Gastrocnemius medialis (tissue), 4 donors: Measurements from ENCODE around the gene MAS1. TPM values are rescaled to one million over a fixed set of nuclear protein-coding genes. Genes with fewer than 3 reads are reported as not detected.
"Not testable (repeated sequence)": the region's sequence is repeated elsewhere in the genome, so short reads cannot be mapped to it uniquely, and the experiment has no call there.

Experiments
- ATAC-seq, 2 donors: fragments of 150-250 bp; one replicate each; pipeline ENCODE4 v1.9.1; 2016
- DNase-seq, 2 donors: peaks; one replicate each; pipeline ENCODE4 v3.0.0-alpha.2; 2019
- H3K27ac ChIP-seq, 4 donors: fragments of 200-600 bp; sonication (generic); 1 replicate in 1 of 4; 2 replicates in 3 of 4; pipeline ENCODE4 v1.5.1; 2016 to 2018; ENCODE audit warnings: mild to moderate bottlenecking in 2 of 4, moderate library complexity in 1 of 4
- H3K27me3 ChIP-seq, 3 donors: fragments of 200-600 bp; sonication (generic) in 2 of 3; 1 replicate in 1 of 3; 2 replicates in 2 of 3; pipeline versions ENCODE4 v1.5.1 to v1.6.0; 2016 to 2019; ENCODE audit warnings: mild to moderate bottlenecking in 1 of 3, moderate library complexity in 1 of 3
- H3K36me3 ChIP-seq, 2 donors: fragments of 200-600 bp; sonication (generic) in 1 of 2; one replicate each; pipeline ENCODE4 v1.5.1; 2017 to 2018
- H3K4me1 ChIP-seq, 2 donors: fragments of 200-600 bp; sonication (generic) in 1 of 2; one replicate each; pipeline ENCODE4 v1.5.1; 2016 to 2017; ENCODE audit warnings: mild to moderate bottlenecking in 2 of 2
- H3K4me3 ChIP-seq, 4 donors: fragments of 200-600 bp; sonication (generic) in 3 of 4; 1 replicate in 1 of 4; 2 replicates in 3 of 4; pipeline ENCODE4 v1.5.1; 2016 to 2019; ENCODE audit warnings: mild to moderate bottlenecking in 2 of 4
- H3K9me3 ChIP-seq, 3 donors: fragments of 200-600 bp; sonication (generic) in 2 of 3; 1 replicate in 1 of 3; 2 replicates in 2 of 3; pipeline ENCODE4 v1.5.1; 2016 to 2019
- CTCF ChIP-seq, 5 experiments: fragments of 450-650 bp in 3 of 5; fragments of 200-600 bp in 2 of 5; sonication (generic) in 2 of 5; IDR thresholded peaks in 4 of 5; conservative IDR thresholded peaks in 1 of 5; 1 replicate in 4 of 5; 2 replicates in 1 of 5; pipeline ENCODE4 v1.5.1; 2016 to 2019; ENCODE audit warnings: antibody characterized with exemption in 5 of 5, mild to moderate bottlenecking in 3 of 5, moderate library complexity in 3 of 5
- POLR2A ChIP-seq, 2 donors: fragments of 450-650 bp; IDR thresholded peaks; one replicate each; pipeline ENCODE4 v1.6.1; 2017; ENCODE audit warnings: antibody characterized with exemption in 2 of 2, mild to moderate bottlenecking in 2 of 2, moderate library complexity in 2 of 2
- in situ Hi-C, 4 donors: fragments of 200-750 bp; cut with MboI; loops; one replicate each; pipeline versions ENCODE4 v1.15.0 to v1.8.0; 2017; ENCODE audit warnings: low sequenced_read_pairs in 4 of 4
- intact Hi-C: fragments of 100-400 bp; cut with DNase I; formaldehyde crosslinking; loops from one replicate; pipeline ENCODE4 v1.15.1; 2023; ENCODE audit warnings: low total_unique reads
- total RNA-seq, 4 donors: library from RNA; depleted of rRNA; stranded (reverse); fragments of >200 nt; gene quantifications; one replicate each; pipeline versions ENCODE4 v1.1.0 to v1.2.3, GENCODE V29; 2016

The MAS1 gene
- total RNA-seq, 4 donors from 2014 or later: not detected

- no peak overlapping the region for H3K27ac ChIP-seq
- H3K4me1 ChIP-seq: no peaks in the 10 kb centered on the region
- in situ Hi-C loops: no loop called here
- no peak overlapping the region for H3K4me3 ChIP-seq
- H3K36me3 ChIP-seq: no peaks in the 10 kb centered on the region
- TF ChIP-seq POLR2A (IDR thresholded peaks at IDR 0.05) (no peak), CTCF (IDR thresholded peaks at IDR 0.05 in 4 of 5, conservative IDR thresholded peaks at IDR 0.05 in 1 of 5) (no peak)
- H3K27me3 ChIP-seq: no peaks in the 10 kb centered on the region
- ATAC-seq: no peak
- no peak for DNase-seq
- intact Hi-C loops: no loop called here
- no peaks in the 10 kb centered on the region for H3K9me3 ChIP-seq
Measured at GRCh38 chr6:159916752-159917151, 26.0 kb downstream of the MAS1 start.

- no peak overlapping the region for H3K27ac ChIP-seq
- DNase-seq (no peak), ATAC-seq (no peak)
- in situ Hi-C loops (no loop called here), intact Hi-C loops (no loop called here)
- H3K36me3 ChIP-seq: no peaks in the 10 kb centered on the region
- no peak overlapping the region for H3K4me3 ChIP-seq
- no peaks in the 10 kb centered on the region for H3K4me1 ChIP-seq
- TF ChIP-seq CTCF (IDR thresholded peaks at IDR 0.05 in 4 of 5, conservative IDR thresholded peaks at IDR 0.05 in 1 of 5) (no peak), POLR2A (IDR thresholded peaks at IDR 0.05) (no peak)
- H3K9me3 ChIP-seq: no peaks in the 10 kb centered on the region
- no peaks in the 10 kb centered on the region for H3K27me3 ChIP-seq
Measured at GRCh38 chr6:159919011-159919511, 28.3 kb downstream of the MAS1 start.

GRCh38 chr6:159919800-159920199 is 29.0 kb downstream of the MAS1 start:
- Histone ChIP-seq H3K27me3 (no peaks in the 10 kb centered on the region), H3K27ac (no peak overlapping the region), H3K36me3 (no peaks in the 10 kb centered on the region), H3K4me3 (no peak overlapping the region), H3K4me1 (no peaks in the 10 kb centered on the region), H3K9me3 (no peaks in the 10 kb centered on the region)
- TF ChIP-seq CTCF (IDR thresholded peaks at IDR 0.05 in 4 of 5, conservative IDR thresholded peaks at IDR 0.05 in 1 of 5) (no peak), POLR2A (IDR thresholded peaks at IDR 0.05) (no peak)
- intact Hi-C loops (no loop called here), in situ Hi-C loops (no loop called here)
- ATAC-seq (no peak), DNase-seq (no peak)

- H3K9me3 ChIP-seq, H3K36me3 ChIP-seq, intact Hi-C loops, in situ Hi-C loops, ATAC-seq, H3K27ac ChIP-seq, DNase-seq, H3K27me3 ChIP-seq, H3K4me3 ChIP-seq, H3K4me1 ChIP-seq: not testable (repeated sequence)
Measured at GRCh38 chr6:159924150-159924549, 33.4 kb downstream of the MAS1 start.

- H3K27ac ChIP-seq: no peak overlapping the region
- in situ Hi-C loops: no loop called here
Measured at GRCh38 chr6:159926542-159927203, 35.9 kb downstream of the MAS1 start.

More at GRCh38 chr6:159926542-159927203, 35.9 kb downstream of the MAS1 start:
- TF ChIP-seq CTCF (IDR thresholded peaks at IDR 0.05 in 4 of 5, conservative IDR thresholded peaks at IDR 0.05 in 1 of 5) (no peak), POLR2A (IDR thresholded peaks at IDR 0.05) (no peak)
- Histone ChIP-seq H3K27me3 (no peaks in the 10 kb centered on the region), H3K9me3 (no peaks in the 10 kb centered on the region), H3K4me1 (peaks cover 5 to 9% of the 10 kb centered on the region in 2 donors), H3K36me3 (no peaks in the 10 kb centered on the region), H3K4me3 (no peak overlapping the region)
- ATAC-seq: no peak
- intact Hi-C loops: no loop called here
- no peak for DNase-seq
